WI38 (cell line): ENCODE data around the gene CCDC192.

Source experiments
- H3K4me3 ChIP-seq: 2 replicates; pipeline ENCODE4 v1.5.1; 2011; ENCODE audit warnings: low read depth, mild to moderate bottlenecking, control low read depth, low read length
- CTCF ChIP-seq: IDR thresholded peaks from 2 replicates; pipeline ENCODE4 v1.5.1; 2012; ENCODE audit warnings: low read depth, mild to moderate bottlenecking, control low read depth, low read length

Gene CCDC192

GRCh38 chr5:127686424-127686823 is 16.8 kb upstream of the CCDC192 start:
- TF ChIP-seq CTCF: no peak
- no peak overlapping the region for H3K4me3 ChIP-seq

GRCh38 chr5:127694518-127695171 is 8.5 kb upstream of the CCDC192 start:
- no peak overlapping the region for H3K4me3 ChIP-seq
- TF ChIP-seq CTCF: no peak

- H3K4me3 ChIP-seq: no peak overlapping the region
- no peak for TF ChIP-seq CTCF
Observed at GRCh38 chr5:127695346-127695745, 7.8 kb upstream of the CCDC192 start.

GRCh38 chr5:127696683-127697082 is 6.5 kb upstream of the CCDC192 start:
- no peak for TF ChIP-seq CTCF
- H3K4me3 ChIP-seq: no peak overlapping the region

- no peak overlapping the region for H3K4me3 ChIP-seq
- no peak for TF ChIP-seq CTCF
Observed at GRCh38 chr5:127697894-127698600, 5.1 kb upstream of the CCDC192 start.

GRCh38 chr5:127699416-127699815 is 3.8 kb upstream of the CCDC192 start:
- TF ChIP-seq CTCF: no peak
- no peak overlapping the region for H3K4me3 ChIP-seq

GRCh38 chr5:127700237-127700766 is 2.9 kb upstream of the CCDC192 start:
- no peak for TF ChIP-seq CTCF
- no peak overlapping the region for H3K4me3 ChIP-seq
